ENCODE results near the gene GUCY2F.

DNA sequence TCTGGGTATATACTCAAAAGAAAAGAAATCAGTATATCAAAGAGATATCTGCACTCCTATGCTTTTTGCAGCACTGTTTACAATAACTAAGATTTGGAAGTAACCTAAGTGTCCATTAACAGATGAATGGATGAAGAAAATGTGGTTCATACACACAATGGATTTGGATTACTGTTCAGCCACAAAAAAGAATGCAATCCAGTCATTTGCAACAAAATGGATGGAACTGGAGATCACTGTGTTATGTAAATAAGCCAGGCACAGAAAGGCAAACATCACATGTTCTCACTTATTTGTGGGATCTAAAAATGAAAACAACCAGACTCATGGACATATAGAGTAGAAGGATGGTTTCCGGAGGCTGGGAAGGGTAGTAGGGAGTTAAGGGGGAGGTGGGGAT is 37.1 kb upstream of the GUCY2F start:
- TF ChIP-seq EZH2phosphoT487 (IDR thresholded peaks at IDR 0.05; ENCODE audit: low read length) (no peak), EZH2 (optimal IDR thresholded peaks at IDR 0.05; ENCODE audit: low read depth, low read length) (no peak)
- TF ChIP-seq, protein P1, sequence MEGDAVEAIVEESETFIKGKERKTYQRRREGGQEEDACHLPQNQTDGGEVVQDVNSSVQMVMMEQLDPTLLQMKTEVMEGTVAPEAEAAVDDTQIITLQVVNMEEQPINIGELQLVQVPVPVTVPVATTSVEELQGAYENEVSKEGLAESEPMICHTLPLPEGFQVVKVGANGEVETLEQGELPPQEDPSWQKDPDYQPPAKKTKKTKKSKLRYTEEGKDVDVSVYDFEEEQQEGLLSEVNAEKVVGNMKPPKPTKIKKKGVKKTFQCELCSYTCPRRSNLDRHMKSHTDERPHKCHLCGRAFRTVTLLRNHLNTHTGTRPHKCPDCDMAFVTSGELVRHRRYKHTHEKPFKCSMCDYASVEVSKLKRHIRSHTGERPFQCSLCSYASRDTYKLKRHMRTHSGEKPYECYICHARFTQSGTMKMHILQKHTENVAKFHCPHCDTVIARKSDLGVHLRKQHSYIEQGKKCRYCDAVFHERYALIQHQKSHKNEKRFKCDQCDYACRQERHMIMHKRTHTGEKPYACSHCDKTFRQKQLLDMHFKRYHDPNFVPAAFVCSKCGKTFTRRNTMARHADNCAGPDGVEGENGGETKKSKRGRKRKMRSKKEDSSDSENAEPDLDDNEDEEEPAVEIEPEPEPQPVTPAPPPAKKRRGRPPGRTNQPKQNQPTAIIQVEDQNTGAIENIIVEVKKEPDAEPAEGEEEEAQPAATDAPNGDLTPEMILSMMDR (IDR thresholded peaks at IDR 0.05; ENCODE audit: low read length) = no peak

Measured in MM.1S (cell line).